KMS-11 (cell line): Measurements from ENCODE around the gene GSK3B.

ENCODE experiments used
- H2AFZ ChIP-seq: fragments of 200-600 bp; sonication (generic); 2 replicates; pipeline ENCODE4 v1.6.1; 2016; ENCODE audit warnings: antibody characterized with exemption, mixed run types, low read depth
- H3K27ac ChIP-seq: fragments of 200-600 bp; sonication (generic); 2 replicates; pipeline ENCODE4 v1.6.1; 2016; ENCODE audit warnings: mild to moderate bottlenecking, mixed run types
- H3K27me3 ChIP-seq: fragments of 200-600 bp; sonication (generic); 2 replicates; pipeline ENCODE4 v1.6.1; 2017; ENCODE audit warnings: mild to moderate bottlenecking, low read depth, mixed run types, moderate library complexity; ENCODE audit not compliant: insufficient read depth
- H3K36me3 ChIP-seq: fragments of 200-600 bp; sonication (generic); 2 replicates; pipeline ENCODE4 v1.6.1; 2017; ENCODE audit warnings: mild to moderate bottlenecking, mixed run types; ENCODE audit not compliant: insufficient read depth
- H3K4me1 ChIP-seq: fragments of 200-600 bp; sonication (generic); 2 replicates; pipeline ENCODE4 v1.6.1; 2016; ENCODE audit warnings: mild to moderate bottlenecking, low read depth, mixed run types; ENCODE audit not compliant: poor library complexity, severe bottlenecking
- H3K4me2 ChIP-seq: fragments of 200-600 bp; sonication (generic); 2 replicates; pipeline ENCODE4 v1.7.0; 2016; ENCODE audit warnings: mild to moderate bottlenecking, mixed run types
- H3K4me3 ChIP-seq: fragments of 200-600 bp; sonication (generic); IDR thresholded peaks from 2 replicates; pipeline ENCODE4 v1.6.1; 2017; ENCODE audit warnings: low read depth, low read length, mixed read lengths; ENCODE audit not compliant: insufficient read depth
- H3K79me2 ChIP-seq: fragments of 200-600 bp; sonication (generic); 2 replicates; pipeline ENCODE4 v1.6.1; 2016; ENCODE audit warnings: low read depth, mixed run types; ENCODE audit not compliant: insufficient read depth
- H3K9ac ChIP-seq: fragments of 200-600 bp; sonication (generic); 2 replicates; pipeline ENCODE4 v1.6.1; 2016; ENCODE audit warnings: mild to moderate bottlenecking, mixed run types
- H4K20me1 ChIP-seq: fragments of 200-600 bp; sonication (generic); 2 replicates; pipeline ENCODE4 v1.6.1; 2016; ENCODE audit warnings: mild to moderate bottlenecking, mixed run types; ENCODE audit not compliant: insufficient read depth
- CTCF ChIP-seq: fragments of 200-600 bp; sonication (generic); conservative IDR thresholded peaks from 2 replicates; pipeline ENCODE4 v1.6.1; 2017; ENCODE audit warnings: low read depth, mild to moderate bottlenecking, antibody characterized with exemption, low read length, moderate library complexity, mixed read lengths

The GSK3B gene

DNA sequence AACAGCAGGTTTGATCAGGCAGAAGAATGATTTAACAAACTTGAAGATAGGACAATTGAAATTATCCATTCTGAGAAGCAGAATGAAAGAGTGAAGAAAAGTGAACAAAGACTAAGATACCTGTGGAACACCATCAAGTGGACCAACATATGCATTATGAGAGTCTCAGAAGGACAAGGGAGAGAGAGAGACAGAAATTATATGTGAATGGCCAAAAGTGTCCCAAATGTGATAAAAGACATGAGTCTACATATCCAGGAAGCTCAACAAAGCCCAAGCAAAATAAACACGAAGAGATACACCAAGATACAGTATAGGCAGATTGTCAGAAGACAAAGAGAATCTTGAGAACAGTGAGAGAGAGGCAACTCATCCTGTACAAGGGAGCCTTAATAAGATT lies 317.9 kb downstream of the GSK3B start:
- Histone ChIP-seq H3K27me3 (no peaks in the 10 kb centered on the region), H2AFZ (no peak overlapping the region), H4K20me1 (no peaks in the 10 kb centered on the region), H3K36me3 (no peaks in the 10 kb centered on the region), H3K4me3 (no peak overlapping the region), H3K79me2 (no peaks in the 10 kb centered on the region), H3K4me2 (no peak overlapping the region), H3K4me1 (peaks cover 12% of the 10 kb centered on the region), H3K27ac (no peak overlapping the region), H3K9ac (no peak overlapping the region)
- TF ChIP-seq CTCF = no peak

DNA sequence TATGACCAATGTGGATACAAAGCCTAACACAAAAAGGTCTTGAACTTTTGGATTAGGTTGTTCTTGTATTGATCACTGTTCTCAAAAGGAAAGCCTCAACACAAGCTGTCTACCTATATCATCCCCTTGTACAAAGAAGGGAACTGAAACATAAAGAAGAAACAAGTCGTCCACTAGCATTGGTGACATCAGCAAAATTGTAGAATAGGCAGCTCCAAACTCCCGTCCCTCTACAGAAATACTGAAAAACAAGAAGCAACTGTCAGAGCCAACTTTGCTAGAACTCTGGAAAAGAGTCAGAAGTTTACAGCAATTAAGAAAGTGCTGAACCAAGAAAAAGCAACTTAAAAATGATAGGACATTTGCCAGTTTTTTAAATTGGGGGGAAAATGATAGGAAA lies 319.8 kb downstream of the GSK3B start:
- no peak overlapping the region for H2AFZ ChIP-seq

More for the DNA sequence above, 319.8 kb downstream of the GSK3B start:
- Histone ChIP-seq H3K4me1 (peaks cover 6% of the 10 kb centered on the region), H3K79me2 (no peaks in the 10 kb centered on the region), H3K9ac (no peak overlapping the region), H3K36me3 (no peaks in the 10 kb centered on the region), H3K27ac (no peak overlapping the region), H4K20me1 (no peaks in the 10 kb centered on the region), H3K27me3 (no peaks in the 10 kb centered on the region), H3K4me2 (no peak overlapping the region), H3K4me3 (no peak overlapping the region)
- TF ChIP-seq CTCF = no peak
